SKM-1 (cell line): ENCODE data around the gene LASP1.

Experiments used
- DNase-seq: peaks from one replicate; lab custom pipeline; 2025; ENCODE audit not compliant: unreplicated experiment; lab: John Stamatoyannopoulos, UW

LASP1 gene

GRCh38 chr17:38868817-38869525, 887 bp upstream of the LASP1 start:
- peak; percentile 49 for DNase-seq

GRCh38 chr17:38870259-38871165, 654 bp downstream of the LASP1 start:
- DNase-seq: no peak

DNA sequence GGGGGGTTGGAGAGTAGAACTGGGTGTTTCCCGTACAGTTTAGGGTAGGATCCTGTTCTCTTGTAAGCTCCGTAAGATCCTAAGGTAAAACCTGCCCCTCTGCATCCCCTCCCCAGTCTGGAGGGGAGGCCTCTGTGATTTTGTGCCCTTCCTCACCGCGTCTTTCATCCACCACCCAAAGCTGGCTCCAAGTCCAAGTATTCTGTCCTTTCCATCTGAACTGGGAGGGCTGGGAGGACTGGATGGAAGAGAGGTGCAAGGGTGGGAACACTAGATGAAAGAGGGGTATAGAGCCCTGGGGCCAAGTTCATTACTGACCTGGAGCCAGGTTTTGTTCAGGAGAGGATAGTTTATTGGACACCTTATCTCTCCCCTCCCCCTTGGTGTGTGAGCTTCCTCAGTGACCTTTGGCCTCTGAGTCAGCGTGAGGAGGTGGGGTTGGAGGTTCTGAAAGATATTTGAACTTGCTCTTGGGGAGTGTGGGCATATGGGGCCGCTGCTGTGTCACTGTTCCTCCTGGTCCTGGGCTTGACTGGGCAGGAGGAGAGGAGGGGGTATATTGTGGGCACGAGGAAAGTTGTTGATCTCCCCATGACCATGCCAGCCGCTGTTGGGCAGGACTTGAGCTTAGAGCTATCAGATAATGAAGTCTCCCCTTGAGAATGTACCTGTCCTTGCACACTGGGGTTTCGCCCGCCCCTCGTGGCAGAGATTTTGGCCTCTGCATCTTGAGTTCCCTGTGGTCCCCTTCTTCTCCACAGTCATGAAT, 1.6 kb downstream of the LASP1 start:
- DNase-seq: peak; percentile 45

DNA sequence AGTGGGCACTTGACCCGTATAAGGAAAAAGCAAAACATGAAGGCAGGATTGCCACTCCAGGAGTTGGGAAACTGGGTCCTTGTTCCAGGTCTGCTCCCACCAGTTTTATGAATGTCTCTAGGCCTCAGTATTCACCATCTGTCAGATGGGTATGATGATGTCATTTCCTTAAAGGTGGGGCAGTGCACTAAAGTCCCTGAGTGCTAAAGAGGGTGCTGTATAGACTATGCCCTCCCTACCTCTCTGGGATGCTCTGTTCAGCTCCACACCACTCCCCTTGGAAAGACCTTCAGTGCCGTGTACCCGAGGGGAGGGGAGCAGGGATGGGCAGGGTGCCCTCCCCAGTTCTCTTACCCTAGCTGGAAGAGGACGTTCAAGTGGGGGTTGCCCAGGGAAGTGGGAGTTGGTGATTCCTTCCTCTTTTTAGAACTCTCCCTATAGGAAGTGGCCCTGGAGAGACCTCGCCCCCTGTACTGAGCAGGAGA, 2.2 kb downstream of the LASP1 start:
- no peak for DNase-seq

DNA sequence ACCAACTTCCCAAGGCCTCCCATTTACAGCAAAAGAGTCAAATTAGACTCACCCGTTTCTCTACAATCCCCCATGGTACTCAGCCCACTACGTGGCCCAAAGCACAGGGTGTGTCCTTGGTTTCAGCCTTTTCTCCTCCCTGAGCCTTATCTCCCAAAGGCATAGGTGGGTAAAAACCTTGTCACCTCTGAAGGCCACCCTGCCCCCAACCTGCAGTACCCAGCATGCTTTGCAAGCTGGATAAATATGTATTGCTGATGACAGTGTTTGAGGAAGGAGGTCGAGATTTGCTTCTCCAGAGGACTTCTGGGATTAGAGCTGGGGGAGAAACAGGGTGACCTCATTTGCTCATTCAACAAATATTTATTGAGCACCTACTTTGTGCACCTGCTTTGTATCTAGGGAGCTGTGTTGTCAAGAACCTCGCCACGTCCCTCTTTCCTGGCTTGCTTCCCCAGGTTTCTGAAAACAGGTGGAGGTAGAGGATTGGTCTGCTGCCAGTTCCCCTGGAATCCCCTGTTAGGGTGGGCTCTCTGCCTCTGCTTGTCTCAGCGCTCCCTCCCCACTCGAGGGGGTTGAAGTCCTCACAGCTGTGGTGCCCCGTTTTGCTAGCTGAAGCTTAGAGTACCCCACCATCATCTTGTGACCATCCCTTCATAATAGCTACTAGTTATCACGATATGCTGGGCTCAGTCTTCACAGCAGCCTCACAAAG, 3.0 kb downstream of the LASP1 start:
- DNase-seq: no peak

DNA sequence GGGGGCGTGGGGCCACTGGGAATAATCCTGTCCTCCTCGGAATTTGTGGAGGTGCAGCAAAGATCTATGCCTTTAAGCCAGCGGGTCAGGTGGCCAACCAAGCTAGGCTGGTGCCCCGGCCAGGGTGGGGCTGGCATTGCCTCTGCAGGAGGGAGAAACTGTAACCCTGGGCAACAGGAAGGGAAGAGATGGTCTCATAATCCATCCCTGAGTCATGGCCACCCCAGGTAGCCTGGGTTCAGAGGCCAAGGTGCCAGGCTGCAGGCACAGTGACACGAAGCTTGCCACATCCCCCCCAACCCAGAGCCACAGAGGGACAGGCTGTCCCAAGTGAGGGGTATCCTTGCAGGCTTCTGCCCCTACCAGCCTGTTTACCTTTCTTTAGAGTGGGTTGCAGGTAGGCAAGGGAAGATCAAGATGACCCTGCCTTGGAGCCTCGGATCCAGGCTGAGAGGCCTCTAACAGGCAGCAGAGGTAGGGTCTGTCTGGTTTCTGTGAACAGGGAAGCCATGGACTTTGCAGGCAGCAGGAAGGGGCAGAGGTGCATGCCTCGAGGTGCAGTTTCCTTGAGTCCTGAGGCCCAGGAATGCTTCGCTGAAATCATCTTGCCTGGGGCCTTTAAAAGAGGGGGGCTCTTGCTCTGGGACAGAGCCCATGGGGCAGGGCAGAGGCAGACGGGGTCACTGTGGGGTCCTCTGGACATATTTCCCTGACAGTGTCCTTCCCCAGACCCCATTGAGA, 4.0 kb downstream of the LASP1 start:
- no peak for DNase-seq

DNA sequence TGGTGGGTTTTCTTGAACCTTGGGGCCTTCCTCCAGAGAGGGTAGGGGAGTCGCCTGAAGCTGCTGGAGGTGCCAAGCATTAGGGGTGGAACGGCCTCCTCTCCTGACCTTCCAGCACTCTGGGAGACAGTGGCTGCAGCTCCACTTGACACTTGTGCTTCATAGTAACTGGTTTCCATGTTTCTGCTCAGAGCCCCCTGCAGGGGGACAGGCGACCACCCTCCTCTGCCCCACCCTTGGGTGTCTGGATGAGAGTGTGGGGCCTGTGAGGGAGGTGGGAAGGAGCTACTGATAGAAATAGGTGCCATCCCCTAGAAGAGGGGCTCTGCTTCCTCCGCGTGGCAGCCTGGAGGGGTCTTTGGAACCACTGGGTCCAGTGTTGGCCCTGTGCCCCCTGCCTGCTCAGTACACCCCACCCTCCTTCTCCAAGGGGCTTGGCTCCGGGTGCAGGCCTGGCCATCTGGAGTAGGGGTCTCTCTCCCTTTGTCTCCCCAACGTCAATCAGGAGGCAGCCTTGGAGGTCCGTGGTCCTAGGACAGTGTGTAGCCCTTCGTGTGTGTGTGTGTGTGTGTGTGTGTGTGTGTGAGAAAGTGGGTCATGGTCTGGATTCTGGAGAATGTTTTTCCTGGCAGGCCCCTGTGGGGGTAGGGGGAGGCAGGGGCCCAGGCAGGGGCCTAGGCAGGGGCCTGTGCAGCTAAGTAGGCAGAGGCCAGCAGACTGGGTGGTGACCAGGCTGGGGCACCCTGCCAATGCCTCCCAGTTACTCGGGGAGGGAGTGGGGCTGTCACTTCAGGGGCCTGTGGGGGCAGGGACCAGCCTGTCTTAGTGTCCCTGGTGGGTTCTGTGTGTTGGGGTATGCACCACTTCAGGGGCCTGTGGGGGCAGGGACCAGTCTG, 4.9 kb downstream of the LASP1 start:
- no peak for DNase-seq

GRCh38 chr17:38875477-38876075, 5.7 kb downstream of the LASP1 start:
- DNase-seq: no peak

- no peak for DNase-seq
Measured at GRCh38 chr17:38877130-38877851, 7.4 kb downstream of the LASP1 start.

DNA sequence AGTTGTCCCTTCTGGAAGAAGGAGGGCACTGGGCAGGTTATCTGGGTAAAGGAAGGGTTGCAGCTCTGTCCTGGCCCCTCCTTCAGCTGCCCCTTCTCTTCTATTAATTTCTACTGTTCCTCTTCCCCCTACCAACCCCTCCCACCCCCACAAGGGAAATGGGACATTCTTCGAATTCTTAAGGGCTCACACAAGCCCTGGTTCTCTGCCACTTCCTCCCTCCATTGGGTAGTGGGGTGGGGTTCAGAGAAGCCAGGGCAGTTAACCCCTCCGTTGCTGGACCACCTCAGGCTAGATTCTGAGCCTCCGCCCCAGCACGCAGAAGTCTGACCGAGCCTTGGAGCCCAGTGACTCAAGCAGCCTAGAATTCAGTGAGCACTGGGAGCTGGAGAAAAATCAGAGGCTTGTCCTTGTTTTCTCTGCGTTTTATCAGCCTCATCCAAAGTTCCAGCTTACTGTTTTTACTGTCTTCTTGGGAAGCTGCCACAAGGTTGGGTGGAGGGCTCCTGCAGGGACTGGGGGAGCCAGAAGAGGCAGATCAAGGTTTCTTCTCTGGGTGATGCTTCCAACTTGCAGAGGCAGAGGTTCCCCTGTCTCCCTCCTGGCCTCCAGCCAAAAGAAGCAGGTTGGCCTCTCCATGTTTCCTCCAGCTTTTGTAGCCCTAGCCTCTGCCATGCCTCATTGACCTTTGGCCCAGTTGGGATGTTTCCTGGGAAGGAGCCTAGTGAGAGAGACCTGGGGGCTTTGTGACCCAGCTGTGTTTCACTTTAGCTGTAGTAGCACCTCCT, 10.2 kb downstream of the LASP1 start:
- no peak for DNase-seq

GRCh38 chr17:38881600-38882191, 11.8 kb downstream of the LASP1 start:
- DNase-seq: no peak

DNA sequence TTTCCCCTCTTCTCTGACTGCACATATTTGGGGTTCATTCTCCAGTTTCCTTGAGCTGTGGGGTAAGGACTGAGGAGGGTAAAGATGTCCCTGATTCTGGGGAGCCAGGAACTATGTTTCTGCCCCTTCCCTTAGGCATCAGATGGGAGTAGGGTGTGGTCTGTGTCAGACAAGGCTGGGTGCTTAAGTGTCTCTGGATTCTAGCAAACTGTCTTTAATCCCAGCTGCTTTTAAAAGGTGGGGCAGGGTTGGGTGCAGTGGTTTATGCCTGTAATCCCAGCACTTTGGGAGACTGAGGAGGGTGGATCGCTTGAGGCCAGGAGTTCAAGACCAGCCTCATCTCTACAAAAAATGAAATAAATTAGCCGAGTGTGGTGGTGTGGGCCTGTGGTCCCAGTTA, 13.0 kb downstream of the LASP1 start:
- no peak for DNase-seq

GRCh38 chr17:38883592-38884526, 14.0 kb downstream of the LASP1 start:
- no peak for DNase-seq

- no peak for DNase-seq
Measured at GRCh38 chr17:38885044-38885727, 15.3 kb downstream of the LASP1 start.
